HepG2 (cell line): ENCODE results near the gene TUBB3. TPM values are rescaled to one million over a fixed set of nuclear protein-coding genes. Genes with fewer than 3 reads are reported as not detected.

ENCODE experiments used
- ARHGAP35 ChIP-seq: sonication (generic); formaldehyde crosslinking; IDR thresholded peaks from 2 replicates; pipeline ENCODE4 v1.9.0; 2022; ENCODE audit warnings: mild to moderate bottlenecking, inconsistent platforms, moderate library complexity, missing genetic modification reagents, borderline replicate concordance
- CENPT ChIP-seq: sonication (generic); formaldehyde crosslinking; IDR thresholded peaks from 2 replicates; pipeline ENCODE4 v1.8.0; 2022; ENCODE audit warnings: low read depth, mild to moderate bottlenecking, moderate library complexity, missing genetic modification reagents
- HMG20B ChIP-seq: conservative IDR thresholded peaks from 2 replicates; pipeline ENCODE4 v1.6.1; 2016; ENCODE audit warnings: missing genetic modification reagents, missing compliant biosample characterization
- KMT2A ChIP-seq: sonication (generic); formaldehyde crosslinking; IDR thresholded peaks from 2 replicates; pipeline ENCODE4 v1.4.0; 2020; ENCODE audit warnings: missing genetic modification reagents
- MAFF ChIP-seq: IDR thresholded peaks from 2 replicates; pipeline ENCODE4 v1.6.1; 2011; ENCODE audit warnings: low read depth, low read length, improper control_type of control experiment
- MED13 ChIP-seq: sonication (generic); formaldehyde crosslinking; IDR thresholded peaks from 2 replicates; pipeline ENCODE4 v1.5.0; 2020; ENCODE audit warnings: missing genetic modification reagents
- NAIF1 ChIP-seq: sonication (generic); formaldehyde crosslinking; IDR thresholded peaks from 2 replicates; pipeline ENCODE4 v1.5.0; 2020; ENCODE audit warnings: mild to moderate bottlenecking, missing genetic modification reagents, borderline replicate concordance
- NR2F6 ChIP-seq, 2 experiments: IDR thresholded peaks; 2 replicates each; pipeline ENCODE4 v1.6.1; 2016; ENCODE audit warnings: antibody characterized with exemption in 1 of 2, mild to moderate bottlenecking in 1 of 2
- NRL ChIP-seq: sonication (generic); formaldehyde crosslinking; IDR thresholded peaks from 2 replicates; pipeline ENCODE4 v1.5.0; 2020; ENCODE audit warnings: missing genetic modification reagents, mild to moderate bottlenecking, moderate library complexity, borderline replicate concordance
- RNF2 ChIP-seq: fragments of 450-650 bp; conservative IDR thresholded peaks from 2 replicates; pipeline ENCODE4 v1.6.1; 2016; ENCODE audit warnings: low read depth
- ZBTB7A ChIP-seq: sonication (generic); formaldehyde crosslinking; IDR thresholded peaks from 2 replicates; pipeline ENCODE4 v1.8.0; 2022; ENCODE audit warnings: mild to moderate bottlenecking, missing genetic modification reagents
- ZFAT ChIP-seq: sonication (generic); formaldehyde crosslinking; conservative IDR thresholded peaks from 2 replicates; pipeline ENCODE4 v1.8.1; 2023; ENCODE audit warnings: missing genetic modification reagents, inconsistent platforms
- ZHX2 ChIP-seq, 2 experiments: sonication (generic) in 1 of 2; formaldehyde crosslinking in 1 of 2; IDR thresholded peaks; 2 replicates each; pipeline versions ENCODE4 v1.6.1 to v1.9.0; 2014 to 2022; ENCODE audit warnings: antibody characterized with exemption in 1 of 2, borderline replicate concordance in 1 of 2, inconsistent platforms in 1 of 2, low read depth in 1 of 2, missing genetic modification reagents in 1 of 2
- ZNF143 ChIP-seq: sonication (generic); formaldehyde crosslinking; IDR thresholded peaks from 2 replicates; pipeline ENCODE4 v1.4.0; 2020; ENCODE audit warnings: missing genetic modification reagents
- ZNF18 ChIP-seq: sonication (generic); formaldehyde crosslinking; IDR thresholded peaks from 2 replicates; pipeline ENCODE4 v1.8.0; 2022; ENCODE audit warnings: mild to moderate bottlenecking, missing genetic modification reagents; ENCODE audit not compliant: insufficient replicate concordance
- ZNF180 ChIP-seq: sonication (generic); formaldehyde crosslinking; IDR thresholded peaks from 2 replicates; pipeline ENCODE4 v1.4.0; 2020; ENCODE audit warnings: low read depth, missing genetic modification reagents, borderline replicate concordance
- ZNF33B ChIP-seq: sonication (generic); formaldehyde crosslinking; IDR thresholded peaks from 2 replicates; pipeline ENCODE4 v1.5.1; 2020; ENCODE audit warnings: mild to moderate bottlenecking, missing genetic modification reagents
- ZNF83 ChIP-seq: sonication (generic); formaldehyde crosslinking; IDR thresholded peaks from 2 replicates; pipeline ENCODE4 v1.4.0; 2020; ENCODE audit warnings: missing genetic modification reagents, mild to moderate bottlenecking, borderline replicate concordance
- polyA plus RNA-seq, 8 experiments: library from polyadenylated mRNA; depleted of rRNA in 3 of 8; stranded (reverse) in 7 of 8; unstranded in 1 of 8; fragments of >200 nt; fragmentation: Illumina TruSeq in 4 of 8; extraction: Trizol in 4 of 8; gene quantifications; 2 replicates each; pipeline versions ENCODE4 v1.2.1 to v1.2.3, GENCODE V29; 2011 to 2016; ENCODE audit warnings: low read depth in 4 of 8, missing spikeins in 1 of 8, mixed read lengths in 1 of 8; ENCODE audit not compliant: insufficient read depth in 1 of 8
- total RNA-seq, 5 experiments: library from RNA; depleted of rRNA; stranded (reverse); fragments of >200 nt; fragmentation: Illumina TruSeq; extraction: Trizol; gene quantifications; 2 replicates each; pipeline ENCODE4 v1.2.3, GENCODE V29; 2016; ENCODE audit warnings: low read depth in 1 of 5
- TF ChIP-seq, protein P1 (sequence below): sonication (generic); formaldehyde crosslinking; IDR thresholded peaks from 2 replicates; pipeline ENCODE4 v1.4.0; 2020; ENCODE audit warnings: missing genetic modification reagents, mild to moderate bottlenecking, borderline replicate concordance
- TF ChIP-seq, protein P2 (sequence below): sonication (generic); formaldehyde crosslinking; IDR thresholded peaks from 2 replicates; pipeline ENCODE4 v1.4.0; 2020; ENCODE audit warnings: missing genetic modification reagents

TUBB3 gene
- total and polyA plus RNA-seq, 2 of the 13 experiments (the other 11 are each of a cell fraction or from before 2014, with no cell fraction given): 110 to 185 TPM

- TF ChIP-seq ARHGAP35 (CRISPR knock-in tag) (no peak), ZHX2 (IDR thresholded peaks at IDR 0.05; ENCODE audit: low read depth) (no peak), ZHX2 (CRISPR knock-in tag; IDR thresholded peaks at IDR 0.05; ENCODE audit: borderline replicate concordance) (no peak), HMG20B (CRISPR knock-in tag) (no peak), MAFF (no peak), NR2F6 (IDR thresholded peaks at IDR 0.05) (no peak), NR2F6 (CRISPR knock-in tag; IDR thresholded peaks at IDR 0.05) (no peak), ZNF180 (CRISPR knock-in tag) (no peak), NRL (no peak; the same call in 1 of the 2 replicates), CENPT (CRISPR knock-in tag) (no peak; the same call in 1 of the 2 replicates), MED13 (CRISPR knock-in tag) (no peak), ZNF18 (CRISPR knock-in tag) (no peak), ZFAT (CRISPR knock-in tag) (no peak), NAIF1 (no peak), RNF2 (no peak; the same call in 1 of the 2 replicates), KMT2A (CRISPR knock-in tag) (no peak), ZBTB7A (CRISPR knock-in tag) (peak; percentile 35; the same call in 1 of the 2 replicates), ZNF33B (CRISPR knock-in tag) (0 out of 2 replicates have a peak, but pooled peaks have one; percentile 53), ZNF83 (CRISPR knock-in tag) (peak; percentile 28; the same call in 1 of the 2 replicates), ZNF143 (CRISPR knock-in tag) (no peak)
- TF ChIP-seq, protein P1, sequence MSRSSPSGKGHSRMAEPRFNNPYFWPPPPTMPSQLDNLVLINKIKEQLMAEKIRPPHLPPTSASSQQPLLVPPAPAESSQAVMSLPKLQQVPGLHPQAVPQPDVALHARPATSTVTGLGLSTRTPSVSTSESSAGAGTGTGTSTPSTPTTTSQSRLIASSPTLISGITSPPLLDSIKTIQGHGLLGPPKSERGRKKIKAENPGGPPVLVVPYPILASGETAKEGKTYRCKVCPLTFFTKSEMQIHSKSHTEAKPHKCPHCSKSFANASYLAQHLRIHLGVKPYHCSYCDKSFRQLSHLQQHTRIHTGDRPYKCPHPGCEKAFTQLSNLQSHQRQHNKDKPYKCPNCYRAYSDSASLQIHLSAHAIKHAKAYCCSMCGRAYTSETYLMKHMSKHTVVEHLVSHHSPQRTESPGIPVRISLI: no peak
- TF ChIP-seq, protein P2, sequence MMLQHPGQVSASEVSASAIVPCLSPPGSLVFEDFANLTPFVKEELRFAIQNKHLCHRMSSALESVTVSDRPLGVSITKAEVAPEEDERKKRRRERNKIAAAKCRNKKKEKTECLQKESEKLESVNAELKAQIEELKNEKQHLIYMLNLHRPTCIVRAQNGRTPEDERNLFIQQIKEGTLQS (CRISPR knock-in tag): no peak
Observed at GRCh38 chr16:89923640-89924296, 626 bp downstream of the TUBB3 start (continued).
